HL-60 (cell line): ENCODE results near the gene ZNF273.
"Not testable (repeated sequence)": the region's sequence is repeated elsewhere in the genome, so short reads cannot be mapped to it uniquely, and the experiment has no call there.

Experiments
- GABPA ChIP-seq: IDR thresholded peaks from 2 replicates; pipeline ENCODE4 v1.6.1; 2012; ENCODE audit warnings: low read depth
- POLR2AphosphoS5 ChIP-seq: IDR thresholded peaks from 2 replicates; pipeline ENCODE4 v1.6.1; 2012; ENCODE audit warnings: low read depth
- TF ChIP-seq, protein P1 (sequence below): IDR thresholded peaks from one replicate; pipeline ENCODE4 v1.5.1; 2011; ENCODE audit warnings: low read length, control low read depth, inconsistent platforms; ENCODE audit not compliant: insufficient read depth
- TF ChIP-seq, protein P2 (sequence below): IDR thresholded peaks from 2 replicates; pipeline ENCODE4 v1.6.1; 2012; ENCODE audit warnings: low read depth; ENCODE audit not compliant: insufficient replicate concordance

DNA sequence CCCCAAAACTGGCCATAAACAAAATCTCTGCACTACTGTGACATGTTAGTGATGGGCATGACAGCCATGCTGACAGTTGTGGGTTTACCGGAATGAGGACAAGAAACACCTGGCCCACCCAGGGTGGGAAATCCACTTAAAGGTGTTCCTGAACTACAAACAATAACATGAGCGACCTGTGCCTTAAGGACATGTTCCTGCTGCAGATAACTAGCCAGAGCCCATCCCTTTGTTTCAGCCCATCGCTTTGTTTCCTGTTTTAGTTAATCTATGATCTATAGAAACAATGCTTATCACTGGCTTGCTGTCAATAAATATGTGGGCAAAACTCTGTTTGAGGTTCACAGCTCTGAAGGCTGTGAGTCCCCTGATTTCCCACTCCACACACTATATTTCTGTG is 39.5 kb upstream of the ZNF273 start:
- TF ChIP-seq, protein P1, sequence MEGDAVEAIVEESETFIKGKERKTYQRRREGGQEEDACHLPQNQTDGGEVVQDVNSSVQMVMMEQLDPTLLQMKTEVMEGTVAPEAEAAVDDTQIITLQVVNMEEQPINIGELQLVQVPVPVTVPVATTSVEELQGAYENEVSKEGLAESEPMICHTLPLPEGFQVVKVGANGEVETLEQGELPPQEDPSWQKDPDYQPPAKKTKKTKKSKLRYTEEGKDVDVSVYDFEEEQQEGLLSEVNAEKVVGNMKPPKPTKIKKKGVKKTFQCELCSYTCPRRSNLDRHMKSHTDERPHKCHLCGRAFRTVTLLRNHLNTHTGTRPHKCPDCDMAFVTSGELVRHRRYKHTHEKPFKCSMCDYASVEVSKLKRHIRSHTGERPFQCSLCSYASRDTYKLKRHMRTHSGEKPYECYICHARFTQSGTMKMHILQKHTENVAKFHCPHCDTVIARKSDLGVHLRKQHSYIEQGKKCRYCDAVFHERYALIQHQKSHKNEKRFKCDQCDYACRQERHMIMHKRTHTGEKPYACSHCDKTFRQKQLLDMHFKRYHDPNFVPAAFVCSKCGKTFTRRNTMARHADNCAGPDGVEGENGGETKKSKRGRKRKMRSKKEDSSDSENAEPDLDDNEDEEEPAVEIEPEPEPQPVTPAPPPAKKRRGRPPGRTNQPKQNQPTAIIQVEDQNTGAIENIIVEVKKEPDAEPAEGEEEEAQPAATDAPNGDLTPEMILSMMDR = not testable (repeated sequence)
- TF ChIP-seq, protein P2, sequence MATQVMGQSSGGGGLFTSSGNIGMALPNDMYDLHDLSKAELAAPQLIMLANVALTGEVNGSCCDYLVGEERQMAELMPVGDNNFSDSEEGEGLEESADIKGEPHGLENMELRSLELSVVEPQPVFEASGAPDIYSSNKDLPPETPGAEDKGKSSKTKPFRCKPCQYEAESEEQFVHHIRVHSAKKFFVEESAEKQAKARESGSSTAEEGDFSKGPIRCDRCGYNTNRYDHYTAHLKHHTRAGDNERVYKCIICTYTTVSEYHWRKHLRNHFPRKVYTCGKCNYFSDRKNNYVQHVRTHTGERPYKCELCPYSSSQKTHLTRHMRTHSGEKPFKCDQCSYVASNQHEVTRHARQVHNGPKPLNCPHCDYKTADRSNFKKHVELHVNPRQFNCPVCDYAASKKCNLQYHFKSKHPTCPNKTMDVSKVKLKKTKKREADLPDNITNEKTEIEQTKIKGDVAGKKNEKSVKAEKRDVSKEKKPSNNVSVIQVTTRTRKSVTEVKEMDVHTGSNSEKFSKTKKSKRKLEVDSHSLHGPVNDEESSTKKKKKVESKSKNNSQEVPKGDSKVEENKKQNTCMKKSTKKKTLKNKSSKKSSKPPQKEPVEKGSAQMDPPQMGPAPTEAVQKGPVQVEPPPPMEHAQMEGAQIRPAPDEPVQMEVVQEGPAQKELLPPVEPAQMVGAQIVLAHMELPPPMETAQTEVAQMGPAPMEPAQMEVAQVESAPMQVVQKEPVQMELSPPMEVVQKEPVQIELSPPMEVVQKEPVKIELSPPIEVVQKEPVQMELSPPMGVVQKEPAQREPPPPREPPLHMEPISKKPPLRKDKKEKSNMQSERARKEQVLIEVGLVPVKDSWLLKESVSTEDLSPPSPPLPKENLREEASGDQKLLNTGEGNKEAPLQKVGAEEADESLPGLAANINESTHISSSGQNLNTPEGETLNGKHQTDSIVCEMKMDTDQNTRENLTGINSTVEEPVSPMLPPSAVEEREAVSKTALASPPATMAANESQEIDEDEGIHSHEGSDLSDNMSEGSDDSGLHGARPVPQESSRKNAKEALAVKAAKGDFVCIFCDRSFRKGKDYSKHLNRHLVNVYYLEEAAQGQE = not testable (repeated sequence)
- not testable (repeated sequence) for TF ChIP-seq POLR2AphosphoS5, GABPA
